Activated B cell treated with CpG ODN at 0.5 μM for 24 hours (primary cell): Measurements from ENCODE around the gene DEPDC5. TPM values are rescaled to one million over a fixed set of nuclear protein-coding genes. Genes with fewer than 3 reads are reported as not detected.
"Not testable (repeated sequence)": the region's sequence is repeated elsewhere in the genome, so short reads cannot be mapped to it uniquely, and the experiment has no call there.

ENCODE experiments used
- ATAC-seq: fragments of 200-7000 bp; cut with Tn5 transposase; one replicate; pipeline ENCODE4 v1.10.0; 2021; ENCODE audit warnings: low read depth, mild to moderate bottlenecking, moderate library complexity
- CTCF ChIA-PET: fragments of 350-600 bp; sonication (Branson Sonifier 250); formaldehyde crosslinking; loops from one replicate; lab custom pipeline; 2021; ENCODE audit warnings: antibody characterized with exemption; lab: Charles Lee
- POLR2A ChIA-PET: fragments of 350-600 bp; sonication (Branson Sonifier 250); formaldehyde crosslinking; loops from one replicate; lab custom pipeline; 2021; ENCODE audit warnings: antibody characterized with exemption; lab: Charles Lee
- DNase-seq: peaks from one replicate; pipeline ENCODE4 v3.0.0; 2022
- H3K27ac Mint-ChIP-seq: one replicate; pipeline ENCODE4 v1.8.0; 2020; ENCODE audit warnings: mixed read lengths
- H3K27me3 Mint-ChIP-seq: one replicate; pipeline ENCODE4 v1.8.0; 2021; ENCODE audit warnings: mixed read lengths
- H3K36me3 Mint-ChIP-seq: one replicate; pipeline ENCODE4 v1.8.0; 2021; ENCODE audit warnings: low read depth, mixed read lengths
- H3K4me1 Mint-ChIP-seq: one replicate; pipeline ENCODE4 v1.8.0; 2021; ENCODE audit warnings: mixed read lengths
- H3K4me3 Mint-ChIP-seq: one replicate; pipeline ENCODE4 v1.8.0; 2020; ENCODE audit warnings: mild to moderate bottlenecking, mixed read lengths
- H3K9me3 Mint-ChIP-seq: one replicate; pipeline ENCODE4 v1.8.0; 2020; ENCODE audit warnings: mixed read lengths
- CTCF ChIP-seq: fragments of 200-600 bp; IDR thresholded peaks from one replicate; pipeline ENCODE4 v1.8.0; 2022; ENCODE audit warnings: antibody characterized with exemption, mild to moderate bottlenecking
- intact Hi-C: fragments of 100-400 bp; cut with micrococcal nuclease; formaldehyde crosslinking; loops from one replicate; pipeline ENCODE4 v1.15.1; 2024
- total RNA-seq: library from RNA; stranded (reverse); gene quantifications from 2 replicates; pipeline ENCODE4 v1.2.3, GENCODE V29; 2022

DEPDC5 gene
- total RNA-seq, 1 donor from 2014 or later, result 79.1 TPM

GRCh38 chr22:31739795-31740201, 14.0 kb upstream of the DEPDC5 start:
- peaks cover 13% of the 10 kb centered on the region for H3K4me1 Mint-ChIP-seq
- no peak for DNase-seq
- no peak for TF ChIP-seq CTCF
- intact Hi-C loops, result no loop called here
- peaks cover 66% of the 10 kb centered on the region for H3K36me3 Mint-ChIP-seq
- no peak for ATAC-seq
- POLR2A ChIA-PET, result interaction anchor here (0.7 to 1.1 kb wide), 3 partner anchors 14 to 1609 kb away, joined by 3 to 4 read pairs (median 3); partner anchors contain the start of gene DEPDC5
- H3K27ac Mint-ChIP-seq, result no peak overlapping the region
- no peaks in the 10 kb centered on the region for H3K9me3 Mint-ChIP-seq
- CTCF ChIA-PET, result no interaction called here
- no peak overlapping the region for H3K4me3 Mint-ChIP-seq
- H3K27me3 Mint-ChIP-seq, result no peaks in the 10 kb centered on the region

- not testable (repeated sequence) for ATAC-seq, H3K27ac Mint-ChIP-seq, H3K4me3 Mint-ChIP-seq
These were observed 13.5 kb upstream of the DEPDC5 start for GRCh38 chr22:31740314-31740713.

GRCh38 chr22:31742115-31742514, 11.7 kb upstream of the DEPDC5 start:
- CTCF ChIA-PET, result no interaction called here
- H3K4me1 Mint-ChIP-seq, result peaks cover 13% of the 10 kb centered on the region
- no peak overlapping the region for H3K27ac Mint-ChIP-seq
- H3K36me3 Mint-ChIP-seq, result peaks cover 63% of the 10 kb centered on the region
- DNase-seq, result no peak
- no peak overlapping the region for H3K4me3 Mint-ChIP-seq
- intact Hi-C loops, result no loop called here
- no peaks in the 10 kb centered on the region for H3K27me3 Mint-ChIP-seq
- no peaks in the 10 kb centered on the region for H3K9me3 Mint-ChIP-seq
- no peak for ATAC-seq
- POLR2A ChIA-PET, result no interaction called here
- TF ChIP-seq CTCF, result no peak

More at GRCh38 chr22:31740314-31740713, 13.5 kb upstream of the DEPDC5 start:
- POLR2A ChIA-PET, result interaction anchor here (0.7 to 1.1 kb wide), 3 partner anchors 14 to 1609 kb away, joined by 3 to 4 read pairs (median 3); partner anchors contain the start of gene DEPDC5
- Mint-ChIP-seq H3K36me3 (peaks cover 65% of the 10 kb centered on the region), H3K4me1 (peaks cover 13% of the 10 kb centered on the region)
- CTCF ChIA-PET, H3K9me3 Mint-ChIP-seq, H3K27me3 Mint-ChIP-seq, DNase-seq, intact Hi-C loops: not testable (repeated sequence)

GRCh38 chr22:31742682-31743081, 11.1 kb upstream of the DEPDC5 start:
- no peak overlapping the region for H3K27ac Mint-ChIP-seq
- no peak overlapping the region for H3K4me3 Mint-ChIP-seq
- peaks cover 64% of the 10 kb centered on the region for H3K36me3 Mint-ChIP-seq
- no peak for TF ChIP-seq CTCF
- no peaks in the 10 kb centered on the region for H3K27me3 Mint-ChIP-seq
- POLR2A ChIA-PET, result no interaction called here
- DNase-seq, result no peak
- no peak for ATAC-seq
- H3K4me1 Mint-ChIP-seq, result peaks cover 17% of the 10 kb centered on the region
- intact Hi-C loops, result no loop called here
- CTCF ChIA-PET, result no interaction called here
- no peaks in the 10 kb centered on the region for H3K9me3 Mint-ChIP-seq

GRCh38 chr22:31743871-31744270, 9.9 kb upstream of the DEPDC5 start:
- TF ChIP-seq CTCF, result no peak
- Mint-ChIP-seq H3K27me3 (no peaks in the 10 kb centered on the region), H3K27ac (no peak overlapping the region), H3K4me1 (peaks cover 28% of the 10 kb centered on the region), H3K9me3 (no peaks in the 10 kb centered on the region), H3K36me3 (peaks cover 55% of the 10 kb centered on the region), H3K4me3 (no peak overlapping the region)
- ChIA-PET CTCF (no interaction called here), POLR2A (no interaction called here)
- ATAC-seq (no peak), DNase-seq (no peak)
- intact Hi-C loops, result no loop called here

- H3K4me3 Mint-ChIP-seq, result no peak overlapping the region
- CTCF ChIA-PET, result no interaction called here
- POLR2A ChIA-PET, result interaction anchor here (0.7 kb wide), 3 partner anchors 14 to 1141 kb away, joined by 5 read pairs; partner anchors contain the start of gene TCN2
- peak overlapping the region; percentile 3 for H3K27ac Mint-ChIP-seq
- ATAC-seq, result no peak
- H3K27me3 Mint-ChIP-seq, result no peaks in the 10 kb centered on the region
- H3K4me1 Mint-ChIP-seq, result peaks cover 40% of the 10 kb centered on the region
- peaks cover 38% of the 10 kb centered on the region for H3K36me3 Mint-ChIP-seq
- intact Hi-C loops, result no loop called here
- DNase-seq, result no peak
- TF ChIP-seq CTCF, result no peak
- no peaks in the 10 kb centered on the region for H3K9me3 Mint-ChIP-seq
These were observed 6.4 kb upstream of the DEPDC5 start for GRCh38 chr22:31747441-31747840.
